ENCODE measurements around the gene PPT2. TPM values are rescaled to one million over a fixed set of nuclear protein-coding genes. Genes with fewer than 3 reads are reported as not detected.

PPT2 gene, protein sequence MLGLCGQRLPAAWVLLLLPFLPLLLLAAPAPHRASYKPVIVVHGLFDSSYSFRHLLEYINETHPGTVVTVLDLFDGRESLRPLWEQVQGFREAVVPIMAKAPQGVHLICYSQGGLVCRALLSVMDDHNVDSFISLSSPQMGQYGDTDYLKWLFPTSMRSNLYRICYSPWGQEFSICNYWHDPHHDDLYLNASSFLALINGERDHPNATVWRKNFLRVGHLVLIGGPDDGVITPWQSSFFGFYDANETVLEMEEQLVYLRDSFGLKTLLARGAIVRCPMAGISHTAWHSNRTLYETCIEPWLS
- total RNA-seq (2021) (58.6 and 70.9 TPM in 2 replicates), Bru-seq, nascent RNA (percentile 77 among the genes with signal in this experiment), BruChase-seq, experiment 1, labeled RNA remaining after a 2-hour chase (percentile 92 among the genes with signal in this experiment), BruChase-seq, experiment 2, labeled RNA remaining after a 6-hour chase (percentile 97 among the genes with signal in this experiment)
- long read RNA-seq, transcript PPT2-244 (9 exons, 2,053 nt) = major isoform, 21 of 59 reads
- long read RNA-seq, transcript PPT2-246 (9 exons, 1,945 nt) = minor isoform, 6 of 59 reads
- long read RNA-seq, transcript PPT2-245 (9 exons, 1,759 nt) = minor isoform, 6 of 59 reads
- long read RNA-seq, transcript PPT2-247 (9 exons, 1,754 nt) = minor isoform, 5 of 59 reads
- long read RNA-seq, partial matches to known transcripts = 16 of 59 reads
- long read RNA-seq, other reads (novel, unspliced or antisense) = 5 of 59 reads

DNA sequence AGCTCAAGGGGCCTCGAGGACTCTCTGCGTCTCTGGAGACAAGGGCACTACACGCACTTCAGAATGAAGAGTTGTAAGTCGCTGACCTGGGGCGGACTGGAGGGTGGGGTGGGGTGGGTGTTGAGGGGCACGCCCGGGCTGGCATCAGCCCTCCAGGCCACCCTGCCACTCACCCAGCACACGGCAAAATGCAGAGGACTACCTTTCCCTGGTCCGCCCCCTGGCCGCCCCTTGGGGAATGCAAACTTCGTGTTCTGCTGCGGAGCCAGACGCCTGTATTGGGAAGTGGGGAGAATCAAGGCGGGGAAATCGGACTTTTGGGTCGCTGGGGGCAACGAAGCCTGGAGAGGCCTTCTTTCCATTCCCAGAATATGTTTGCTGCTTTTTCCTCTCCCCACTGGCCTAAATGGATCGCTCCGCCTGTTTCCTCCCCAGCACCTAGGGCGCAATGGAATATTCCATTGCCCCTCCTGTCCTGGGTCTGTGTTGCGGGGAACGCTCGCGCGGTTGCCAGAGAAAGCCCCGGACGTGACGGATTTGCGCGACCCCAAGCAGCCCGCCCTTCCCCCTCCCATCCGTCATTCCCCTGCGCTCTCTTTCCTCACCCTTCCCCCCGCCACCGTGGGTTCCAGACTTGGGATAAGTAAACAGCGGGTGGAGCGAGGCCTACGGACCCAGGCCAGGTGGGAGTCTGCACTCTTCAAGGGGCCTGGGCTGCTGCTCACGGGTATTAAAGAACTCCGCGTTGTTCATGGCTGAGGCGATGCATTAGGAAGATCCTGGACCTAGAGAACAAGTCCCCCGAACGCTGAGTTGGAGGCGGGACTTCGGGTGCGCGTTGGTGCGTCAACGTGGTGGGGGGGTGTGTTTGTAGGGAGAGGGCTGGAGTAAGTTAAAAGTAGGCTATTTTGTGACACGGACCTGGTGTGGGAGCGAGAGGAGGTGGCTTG lies at the start of gene PPT2:
Gene PPT2, plus strand, starts transcription at position 578 of the 950 bp plus-strand sequence. CDS start 454 bp downstream, outside the sequence.
- Histone ChIP-seq H3K27me3 (replicated peaks; ENCODE audit: insufficient read depth, low read depth, low read length, poor library complexity) (no peaks in the 10 kb centered on the region), H3K27ac (ENCODE audit: low read depth, low read length, poor library complexity, severe bottlenecking) (peak within 1 kb of the TSS; percentile 90), H3K4me3 (ENCODE audit: low read depth, low read length, poor library complexity, severe bottlenecking) (peak within 1 kb of the TSS; percentile 75), H3K9me3 (ENCODE audit: low read depth, low read length, poor library complexity, severe bottlenecking) (no peaks in the 10 kb centered on the region), H3K4me1 (ENCODE audit: insufficient read depth, low read length, poor library complexity, severe bottlenecking) (peaks cover 24% of the 10 kb centered on the region), H3K36me3 (ENCODE audit: insufficient read depth, low read length, poor library complexity, severe bottlenecking) (peaks cover 29% of the 10 kb centered on the region)
- peak; percentile 97 for DNase-seq (ENCODE audit: low spot score)
- intact Hi-C loops (cut with micrococcal nuclease; ENCODE audit: unreplicated experiment) = no loop called here
- ChIA-PET CTCF (no interaction called here), POLR2A (ENCODE audit: low non-redundant PET) (no interaction called here)
- no peak for TF ChIP-seq EZH2 (IDR thresholded peaks at IDR 0.05; ENCODE audit: borderline replicate concordance, low read depth, low read length, poor library complexity, severe bottlenecking)
- TF ChIP-seq, protein P1, sequence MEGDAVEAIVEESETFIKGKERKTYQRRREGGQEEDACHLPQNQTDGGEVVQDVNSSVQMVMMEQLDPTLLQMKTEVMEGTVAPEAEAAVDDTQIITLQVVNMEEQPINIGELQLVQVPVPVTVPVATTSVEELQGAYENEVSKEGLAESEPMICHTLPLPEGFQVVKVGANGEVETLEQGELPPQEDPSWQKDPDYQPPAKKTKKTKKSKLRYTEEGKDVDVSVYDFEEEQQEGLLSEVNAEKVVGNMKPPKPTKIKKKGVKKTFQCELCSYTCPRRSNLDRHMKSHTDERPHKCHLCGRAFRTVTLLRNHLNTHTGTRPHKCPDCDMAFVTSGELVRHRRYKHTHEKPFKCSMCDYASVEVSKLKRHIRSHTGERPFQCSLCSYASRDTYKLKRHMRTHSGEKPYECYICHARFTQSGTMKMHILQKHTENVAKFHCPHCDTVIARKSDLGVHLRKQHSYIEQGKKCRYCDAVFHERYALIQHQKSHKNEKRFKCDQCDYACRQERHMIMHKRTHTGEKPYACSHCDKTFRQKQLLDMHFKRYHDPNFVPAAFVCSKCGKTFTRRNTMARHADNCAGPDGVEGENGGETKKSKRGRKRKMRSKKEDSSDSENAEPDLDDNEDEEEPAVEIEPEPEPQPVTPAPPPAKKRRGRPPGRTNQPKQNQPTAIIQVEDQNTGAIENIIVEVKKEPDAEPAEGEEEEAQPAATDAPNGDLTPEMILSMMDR (conservative IDR thresholded peaks at IDR 0.05; ENCODE audit: low read depth, low read length) = peak; percentile 25; the same call in 1 of the 2 replicates
- BruUV-seq (replicated peaks) = no TSS peak

DNA sequence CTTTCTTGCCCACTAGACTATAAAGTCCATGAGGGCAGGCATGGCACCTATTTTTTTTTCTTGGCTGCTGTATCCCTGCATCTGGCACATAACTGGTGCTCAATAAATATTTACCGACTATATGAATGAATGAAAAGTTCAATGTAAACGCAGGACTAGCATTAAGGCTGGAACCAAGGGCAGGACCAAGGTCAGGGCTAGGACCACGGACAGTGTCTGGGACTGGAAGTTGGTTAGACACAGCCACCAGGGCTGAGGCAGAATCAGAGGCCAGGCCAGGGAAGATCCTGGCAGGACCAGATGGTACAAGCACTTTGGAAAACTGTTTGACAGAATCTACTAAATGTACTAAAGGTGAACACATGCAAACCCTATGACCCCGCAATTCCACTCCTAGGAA lies 48.5 kb upstream of the PPT2 start:
- Histone ChIP-seq H3K4me3 (ENCODE audit: low read depth, low read length, poor library complexity, severe bottlenecking) (no peak overlapping the region), H3K4me1 (ENCODE audit: insufficient read depth, low read length, poor library complexity, severe bottlenecking) (peaks cover 14% of the 10 kb centered on the region), H3K9me3 (ENCODE audit: low read depth, low read length, poor library complexity, severe bottlenecking) (no peaks in the 10 kb centered on the region), H3K27ac (ENCODE audit: low read depth, low read length, poor library complexity, severe bottlenecking) (no peak overlapping the region), H3K36me3 (ENCODE audit: insufficient read depth, low read length, poor library complexity, severe bottlenecking) (no peaks in the 10 kb centered on the region), H3K27me3 (replicated peaks; ENCODE audit: insufficient read depth, low read depth, low read length, poor library complexity) (peaks cover 5% of the 10 kb centered on the region)
- CTCF ChIA-PET = no interaction called here
- DNase-seq (ENCODE audit: low spot score) = no peak
- POLR2A ChIA-PET (ENCODE audit: low non-redundant PET) = no interaction called here
- intact Hi-C loops (cut with micrococcal nuclease; ENCODE audit: unreplicated experiment) = no loop called here
- TF ChIP-seq, protein P1 (conservative IDR thresholded peaks at IDR 0.05; ENCODE audit: low read depth, low read length) = no peak
- no peak for TF ChIP-seq EZH2 (IDR thresholded peaks at IDR 0.05; ENCODE audit: borderline replicate concordance, low read depth, low read length, poor library complexity, severe bottlenecking)
- no TSS peak for BruUV-seq (replicated peaks)

DNA sequence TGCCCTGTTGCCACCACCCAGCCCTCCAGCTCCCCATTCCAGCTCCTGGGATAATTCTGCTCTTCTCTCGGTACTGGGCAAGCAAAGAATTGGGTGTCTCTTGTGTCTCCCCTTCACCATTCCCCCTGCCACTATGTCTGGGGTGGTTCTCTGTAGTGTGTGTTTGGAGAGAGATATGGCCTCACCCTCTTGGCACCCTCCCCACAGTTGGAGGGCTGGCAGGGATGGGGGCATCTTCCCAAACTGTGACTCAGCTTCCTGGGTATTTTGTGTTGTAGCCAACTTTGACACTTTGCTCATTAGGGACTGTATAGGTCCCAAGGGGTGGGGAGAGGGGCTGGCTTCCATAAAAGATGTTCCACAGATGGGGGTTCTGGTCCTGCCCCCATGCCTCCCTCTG lies 46.5 kb upstream of the PPT2 start:
- peaks cover 14% of the 10 kb centered on the region for H3K4me1 ChIP-seq (ENCODE audit: insufficient read depth, low read length, poor library complexity, severe bottlenecking)
- H3K4me3 ChIP-seq (ENCODE audit: low read depth, low read length, poor library complexity, severe bottlenecking) = no peak overlapping the region
- H3K27ac ChIP-seq (ENCODE audit: low read depth, low read length, poor library complexity, severe bottlenecking) = no peak overlapping the region
- ChIA-PET CTCF (interaction anchor here (2.3 kb wide), 1 partner anchor 12 kb away, joined by 6 read pairs; no protein-coding TSS in a partner anchor), POLR2A (ENCODE audit: low non-redundant PET) (no interaction called here)
- no peaks in the 10 kb centered on the region for H3K36me3 ChIP-seq (ENCODE audit: insufficient read depth, low read length, poor library complexity, severe bottlenecking)
- no TSS peak for BruUV-seq (replicated peaks)
- H3K9me3 ChIP-seq (ENCODE audit: low read depth, low read length, poor library complexity, severe bottlenecking) = no peaks in the 10 kb centered on the region
- intact Hi-C loops (cut with micrococcal nuclease; ENCODE audit: unreplicated experiment) = no loop called here
- DNase-seq (ENCODE audit: low spot score) = peak; percentile 46
- no peak for TF ChIP-seq EZH2 (IDR thresholded peaks at IDR 0.05; ENCODE audit: borderline replicate concordance, low read depth, low read length, poor library complexity, severe bottlenecking)
- TF ChIP-seq, protein P1 (conservative IDR thresholded peaks at IDR 0.05; ENCODE audit: low read depth, low read length) = no peak
- peaks cover 5% of the 10 kb centered on the region for H3K27me3 ChIP-seq (replicated peaks; ENCODE audit: insufficient read depth, low read depth, low read length, poor library complexity)
